GM19397 (cell line): ENCODE data around the gene U2AF2.
"Not testable (repeated sequence)": the region's sequence is repeated elsewhere in the genome, so short reads cannot be mapped to it uniquely, and the experiment has no call there.

Experiments
- ATAC-seq: cut with Tn5 transposase; IDR thresholded peaks from one replicate; pipeline ENCODE4 v1.9.1; 2021; ENCODE audit warnings: mild to moderate bottlenecking, moderate library complexity; ENCODE audit not compliant: unreplicated experiment

Gene U2AF2

GRCh38 chr19:55700813-55701212 lies 46.0 kb downstream of the U2AF2 start:
- ATAC-seq = no peak

GRCh38 chr19:55702131-55702627 lies 47.3 kb downstream of the U2AF2 start:
- no peak for ATAC-seq

GRCh38 chr19:55703790-55704215 lies 49.0 kb downstream of the U2AF2 start:
- no peak for ATAC-seq

- no peak for ATAC-seq
Observed at GRCh38 chr19:55704494-55705245, 49.8 kb downstream of the U2AF2 start.

DNA sequence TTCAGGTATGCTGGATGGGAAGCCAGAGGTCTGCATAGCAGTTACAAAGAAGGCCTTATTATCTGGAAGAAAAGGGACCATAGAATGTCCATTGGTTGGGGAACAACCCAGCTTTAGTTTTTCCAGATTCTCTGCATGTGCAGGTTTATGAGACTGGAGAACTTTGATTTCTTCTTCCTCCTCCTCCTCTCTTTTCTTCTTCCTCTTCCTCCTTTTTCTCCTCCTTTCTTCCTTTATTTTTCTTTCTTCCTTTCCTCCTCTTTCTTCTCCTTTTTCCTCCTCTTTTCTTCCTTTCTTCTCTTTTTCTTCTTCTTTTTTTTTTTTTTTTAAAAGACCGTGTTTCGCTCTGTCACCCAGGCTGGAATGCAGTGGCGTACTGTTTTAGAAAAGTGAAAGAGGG lies 51.1 kb downstream of the U2AF2 start:
- ATAC-seq = no peak

DNA sequence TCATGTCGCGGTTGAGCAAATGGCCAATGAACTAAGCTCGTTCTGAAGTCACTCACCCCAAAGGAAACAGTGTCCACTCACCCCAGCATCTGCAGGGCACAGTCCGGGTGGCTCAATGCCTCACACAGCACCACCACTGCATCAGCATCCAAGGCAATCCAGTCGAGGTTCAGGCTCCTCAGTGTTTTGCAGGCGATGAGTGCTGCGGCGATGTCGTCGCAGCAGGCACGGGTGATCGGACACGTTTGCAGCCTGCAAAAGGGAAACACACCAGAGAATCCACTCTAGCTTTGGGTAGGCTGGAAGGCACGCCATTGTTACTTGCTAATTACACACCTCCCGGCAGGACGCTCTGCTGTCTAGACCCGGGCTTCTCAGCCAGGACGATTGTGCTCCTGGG lies 56.9 kb downstream of the U2AF2 start:
- no peak for ATAC-seq

GRCh38 chr19:55712804-55713631 lies 58.2 kb downstream of the U2AF2 start:
- ATAC-seq = no peak

GRCh38 chr19:55716531-55716930 lies 61.7 kb downstream of the U2AF2 start:
- ATAC-seq = no peak

GRCh38 chr19:55717251-55717650 lies 62.4 kb downstream of the U2AF2 start:
- no peak for ATAC-seq

DNA sequence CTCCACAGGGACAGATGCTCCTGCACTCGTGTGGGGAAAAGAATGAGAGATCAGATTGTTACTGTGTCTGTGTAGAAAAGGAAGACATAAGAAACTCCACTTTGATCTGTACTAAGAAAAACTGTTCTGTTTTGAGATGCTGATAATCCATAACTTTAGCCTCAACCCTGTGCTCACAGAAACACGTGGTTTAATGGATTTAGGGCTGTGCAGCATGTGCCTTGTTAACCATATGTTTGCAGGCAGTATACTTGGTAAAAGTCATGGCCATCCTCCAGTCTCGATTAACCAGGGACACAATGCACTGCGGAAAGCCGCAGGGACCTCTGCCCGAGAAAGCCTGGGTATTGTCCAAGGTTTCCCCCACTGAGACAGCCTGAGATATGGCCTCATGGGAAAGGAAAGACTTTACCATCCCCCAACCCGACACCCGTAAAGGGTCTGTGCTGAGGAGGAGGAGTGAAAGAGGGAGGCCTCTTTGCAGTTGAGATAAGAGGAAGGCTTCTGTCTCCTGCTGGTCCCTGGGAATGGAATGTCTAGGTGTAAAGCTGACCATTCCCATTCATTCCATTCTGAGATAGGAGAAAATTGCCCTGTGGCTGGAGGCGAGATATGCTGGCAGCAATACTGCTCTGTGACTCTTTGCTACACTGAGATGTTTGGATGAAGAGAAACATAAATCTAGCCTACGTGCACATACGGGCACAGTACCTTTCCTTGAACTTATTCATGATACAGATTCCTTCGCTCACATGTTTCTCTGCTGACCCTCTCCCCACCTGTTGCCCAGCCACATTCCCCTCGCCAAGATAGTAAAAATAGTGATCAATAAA lies 63.3 kb downstream of the U2AF2 start:
- not testable (repeated sequence) for ATAC-seq

DNA sequence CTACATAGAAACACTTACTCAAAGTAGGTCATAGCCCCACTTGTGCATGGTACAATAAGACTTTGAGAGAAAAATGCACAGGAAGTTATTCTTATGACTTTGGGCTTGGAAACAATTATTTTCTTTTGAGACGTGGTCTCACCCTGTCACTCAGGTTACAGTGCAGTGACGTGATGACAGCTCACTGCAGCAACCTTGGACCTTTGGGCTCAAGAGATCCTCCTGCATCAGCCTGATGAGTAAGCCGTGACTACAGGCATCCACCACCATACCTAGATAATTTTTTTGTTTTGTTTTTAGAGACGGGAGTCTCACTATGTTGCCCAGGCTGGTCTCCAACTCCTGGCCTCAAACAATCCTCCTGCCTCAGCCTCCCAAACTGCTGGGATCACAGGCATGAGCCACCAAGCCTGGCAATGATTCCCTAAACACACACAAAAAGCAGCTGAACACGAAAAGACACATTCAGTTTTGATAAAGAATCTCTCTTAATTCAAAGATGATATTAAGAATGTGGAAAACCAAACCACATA lies 65.4 kb downstream of the U2AF2 start:
- ATAC-seq = no peak

GRCh38 chr19:55720801-55721200 lies 66.0 kb downstream of the U2AF2 start:
- ATAC-seq = no peak

DNA sequence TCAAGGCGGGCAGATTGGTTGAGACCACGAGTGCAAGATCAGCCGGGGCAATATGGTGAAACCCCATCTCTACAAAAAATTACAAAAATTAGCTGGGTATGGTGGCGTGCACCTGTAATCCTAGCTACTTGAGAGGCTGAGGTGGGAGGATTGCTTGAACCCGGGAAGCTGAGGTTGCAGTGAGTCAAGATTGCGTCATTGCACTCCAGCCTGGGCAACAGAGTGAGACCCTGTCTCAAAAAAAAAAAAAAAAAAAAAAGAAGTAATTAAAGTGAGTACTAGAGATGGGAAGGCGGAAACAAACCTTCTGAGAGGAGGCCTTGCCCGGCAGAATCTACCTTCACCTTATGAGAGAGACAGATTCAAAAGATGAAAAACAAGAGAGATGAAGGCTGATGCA lies 68.7 kb downstream of the U2AF2 start:
- ATAC-seq = no peak
